HCT116 (cell line): Measurements from ENCODE around the gene SUGP2. TPM values are rescaled to one million over a fixed set of nuclear protein-coding genes. Genes with fewer than 3 reads are reported as not detected.

Experiments used
- ATAC-seq: fragments of 200-7000 bp; cut with Tn5 transposase; 2 replicates; pipeline ENCODE4 v1.9.1; 2020; ENCODE audit warnings: mild to moderate bottlenecking, moderate library complexity
- BruUV-seq: library from RNA; stranded (reverse); fragments of 400-500 nt; replicated peaks from 2 replicates; lab custom pipeline; 2021; lab: Mats Ljungman, UMichigan
- CTCF ChIA-PET: fragments of 300-600 bp; sonication (Branson Sonifier 250); formaldehyde crosslinking; loops from one replicate; lab custom pipeline; 2021; ENCODE audit warnings: antibody characterized with exemption; lab: Charles Lee
- POLR2A ChIA-PET: fragments of 300-600, 350-600 bp; sonication (Branson Sonifier 250); formaldehyde crosslinking; loops from one replicate; lab custom pipeline; 2021; ENCODE audit warnings: antibody characterized with exemption; lab: Charles Lee
- RAD21 ChIA-PET, 2 experiments: fragments of 300-600 bp; sonication (Branson Sonifier 250); formaldehyde crosslinking; loops; one replicate each; lab custom pipeline; 2023; ENCODE audit warnings: low total read pairs in 2 of 2; ENCODE audit not compliant: uncharacterized antibody in 2 of 2, unreplicated experiment in 2 of 2, low non-redundant PET in 1 of 2; lab: Charles Lee
- DNase-seq: peaks from one replicate; pipeline ENCODE4 v3.0.0-alpha.2; 2010; ENCODE audit warnings: low read depth, low spot score
- H2AFZ ChIP-seq: fragments of 200-600 bp; shearing (Covaris generic), sonication (generic); 2 replicates; pipeline ENCODE4 v1.6.1; 2017; ENCODE audit warnings: low read depth, mixed run types, mixed read lengths, antibody characterized with exemption, low read length; ENCODE audit not compliant: poor library complexity, severe bottlenecking
- H3K27ac ChIP-seq: 2 replicates; pipeline ENCODE4 v1.5.1; 2012; ENCODE audit warnings: low read depth, low read length
- H3K27me3 ChIP-seq: fragments of 200-600 bp; sonication (generic); 2 replicates; pipeline ENCODE4 v1.6.1; 2016; ENCODE audit warnings: mixed run types, low read length, mixed read lengths; ENCODE audit not compliant: insufficient read depth
- H3K36me3 ChIP-seq, 2 experiments: fragments of 200-500 bp in 1 of 2; fragments of 200-600 bp in 1 of 2; sonication (Bioruptor generic) in 1 of 2; sonication (generic) in 1 of 2; 2 replicates each; pipeline versions ENCODE4 v1.5.1 to v1.6.1; 2014 to 2016; ENCODE audit warnings: low read length in 2 of 2, inconsistent platforms in 1 of 2, mixed read lengths in 1 of 2, mixed run types in 1 of 2; ENCODE audit not compliant: insufficient read depth in 2 of 2, control insufficient read depth in 1 of 2
- H3K4me1 ChIP-seq, 2 experiments: fragments of 200-600 bp in 1 of 2; sonication (generic) in 1 of 2; 2 replicates each; pipeline versions ENCODE4 v1.5.1 to v1.6.1; 2012 to 2017; ENCODE audit warnings: low read length in 2 of 2, inconsistent platforms in 1 of 2, mild to moderate bottlenecking in 1 of 2, mixed read lengths in 1 of 2, mixed run types in 1 of 2, moderate library complexity in 1 of 2; ENCODE audit not compliant: insufficient read depth in 2 of 2, control insufficient read depth in 1 of 2
- H3K4me2 ChIP-seq: fragments of 200-600 bp; sonication (generic); 2 replicates; pipeline ENCODE4 v1.6.1; 2017; ENCODE audit warnings: mixed run types, low read length, mixed read lengths
- H3K4me3 ChIP-seq, 2 experiments: fragments of 200-600 bp in 1 of 2; sonication (generic) in 1 of 2; replicated peaks in 1 of 2; 2 replicates each; pipeline ENCODE4 v1.5.1; 2011 to 2016; ENCODE audit warnings: low read length in 2 of 2, control low read depth in 1 of 2, low read depth in 1 of 2, mild to moderate bottlenecking in 1 of 2, mixed read lengths in 1 of 2, mixed run types in 1 of 2
- H3K79me2 ChIP-seq: fragments of 200-600 bp; sonication (generic); 2 replicates; pipeline ENCODE4 v1.6.1; 2017; ENCODE audit warnings: mild to moderate bottlenecking, mixed run types, low read length, moderate library complexity, mixed read lengths; ENCODE audit not compliant: insufficient read depth
- H3K9ac ChIP-seq: fragments of 200-600 bp; sonication (generic); 2 replicates; pipeline ENCODE4 v1.6.1; 2016; ENCODE audit warnings: low read length, mixed read lengths
- H3K9me2 ChIP-seq: fragments of 200-600 bp; sonication (generic), shearing (Covaris generic); 2 replicates; pipeline ENCODE4 v1.6.1; 2017; ENCODE audit warnings: mixed run types, mild to moderate bottlenecking, moderate library complexity; ENCODE audit not compliant: insufficient read depth
- H3K9me3 ChIP-seq, 2 experiments: fragments of 200-500 bp in 1 of 2; fragments of 200-600 bp in 1 of 2; sonication (Bioruptor generic) in 1 of 2; sonication (generic) in 1 of 2; 2 replicates each; pipeline ENCODE4 v1.6.1; 2014 to 2017; ENCODE audit warnings: low read length in 2 of 2, mixed read lengths in 2 of 2, inconsistent platforms in 1 of 2, low read depth in 1 of 2, mild to moderate bottlenecking in 1 of 2, mixed run types in 1 of 2, moderate library complexity in 1 of 2; ENCODE audit not compliant: control insufficient read depth in 1 of 2, insufficient read depth in 1 of 2
- H4K20me1 ChIP-seq: fragments of 200-600 bp; sonication (generic), shearing (Covaris generic); 2 replicates; pipeline ENCODE4 v1.6.1; 2017; ENCODE audit warnings: mixed run types, mild to moderate bottlenecking, moderate library complexity; ENCODE audit not compliant: insufficient read depth
- CEBPB ChIP-seq: IDR thresholded peaks from 2 replicates; pipeline ENCODE4 v1.6.1; 2012; ENCODE audit warnings: low read depth
- CTCF ChIP-seq, 3 experiments: fragments of 200-600 bp in 1 of 3; sonication (generic) in 1 of 3; IDR thresholded peaks in 2 of 3; conservative IDR thresholded peaks in 1 of 3; 2 replicates each; pipeline ENCODE4 v1.5.1; 2012 to 2017; ENCODE audit warnings: low read depth in 2 of 3, low read length in 2 of 3, antibody characterized with exemption in 1 of 3, borderline replicate concordance in 1 of 3, control low read depth in 1 of 3, mild to moderate bottlenecking in 1 of 3, mixed read lengths in 1 of 3, mixed run types in 1 of 3, moderate library complexity in 1 of 3; ENCODE audit not compliant: insufficient read depth in 1 of 3
- EZH2 ChIP-seq: fragments of 200-600 bp; sonication (generic); IDR thresholded peaks from 2 replicates; pipeline ENCODE4 v1.6.1; 2017; ENCODE audit warnings: antibody characterized with exemption, mixed run types
- EZH2phosphoT487 ChIP-seq: fragments of 200-600 bp; IDR thresholded peaks from 2 replicates; pipeline ENCODE4 v1.6.1; 2018; ENCODE audit warnings: antibody characterized with exemption, borderline replicate concordance
- FOSL1 ChIP-seq: IDR thresholded peaks from 2 replicates; pipeline ENCODE4 v1.6.1; 2012; ENCODE audit warnings: low read depth
- JUND ChIP-seq: IDR thresholded peaks from 2 replicates; pipeline ENCODE4 v1.6.1; 2012
- POLR2A ChIP-seq: IDR thresholded peaks from 2 replicates; pipeline ENCODE4 v1.7.0; 2011; ENCODE audit warnings: borderline replicate concordance; ENCODE audit not compliant: insufficient read depth, insufficient read length; ENCODE audit errors: extremely low read depth
- POLR2AphosphoS5 ChIP-seq: IDR thresholded peaks from 2 replicates; pipeline ENCODE4 v1.6.1; 2011; ENCODE audit warnings: mild to moderate bottlenecking, low read depth, low read length, moderate library complexity
- RAD21 ChIP-seq: IDR thresholded peaks from 2 replicates; pipeline ENCODE4 v1.6.1; 2012; ENCODE audit warnings: low read depth, mild to moderate bottlenecking
- SIN3A ChIP-seq: IDR thresholded peaks from 2 replicates; pipeline ENCODE4 v1.6.1; 2012; ENCODE audit warnings: low read depth
- SP1 ChIP-seq: IDR thresholded peaks from 2 replicates; pipeline ENCODE4 v1.6.1; 2012; ENCODE audit warnings: low read depth
- SRF ChIP-seq: IDR thresholded peaks from 2 replicates; pipeline ENCODE4 v1.6.1; 2012; ENCODE audit warnings: low read depth
- TCF7L2 ChIP-seq: IDR thresholded peaks from 2 replicates; pipeline ENCODE4 v1.7.0; 2011; ENCODE audit warnings: borderline replicate concordance, inconsistent platforms; ENCODE audit not compliant: insufficient read depth, insufficient read length; ENCODE audit errors: extremely low read depth
- YY1 ChIP-seq: IDR thresholded peaks from 2 replicates; pipeline ENCODE4 v1.6.1; 2011; ENCODE audit warnings: low read length, low read depth, moderate library complexity, mild to moderate bottlenecking; ENCODE audit not compliant: insufficient replicate concordance; ENCODE audit errors: extremely low read depth
- ZNF274 ChIP-seq: fragments of 200-500 bp; sonication (Bioruptor generic); IDR thresholded peaks from 2 replicates; pipeline ENCODE4 v1.6.1; 2014; ENCODE audit warnings: mild to moderate bottlenecking, low read depth, low read length, inconsistent platforms
- intact Hi-C: fragments of 100-400 bp; cut with micrococcal nuclease; formaldehyde crosslinking; loops from 2 replicates; pipeline ENCODE4 v1.10.0; 2022
- total RNA-seq: library from RNA; stranded (reverse); gene quantifications from one replicate; pipeline ENCODE4 v1.2.1, GENCODE V29; 2021; ENCODE audit not compliant: unreplicated experiment
- TF ChIP-seq, protein P1 (sequence below): IDR thresholded peaks from 2 replicates; pipeline ENCODE4 v1.6.1; 2012

Gene SUGP2
- total RNA-seq, 1 experiment from 2014 or later: 82.4 TPM

- Histone ChIP-seq H3K4me1 (peaks cover 30 to 31% of the 10 kb centered on the region in 2 experiments), H3K4me3 (no peak overlapping the region), H3K27me3 (no peaks in the 10 kb centered on the region)
- RAD21 ChIA-PET: no interaction called here
- no peak for ATAC-seq
- TF ChIP-seq SRF: no peak
- no peak for TF ChIP-seq FOSL1
- TF ChIP-seq CTCF (IDR thresholded peaks at IDR 0.05 in 2 of 3, conservative IDR thresholded peaks at IDR 0.05 in 1 of 3; ENCODE audit: borderline replicate concordance in 1 of 3, insufficient read depth in 1 of 3, low read depth in 2 of 3, low read length in 2 of 3): no peak
- TF ChIP-seq POLR2A: no peak
- TF ChIP-seq CEBPB: no peak
- TF ChIP-seq JUND: no peak
- no peak for TF ChIP-seq SIN3A
- no peak for TF ChIP-seq RAD21
- TF ChIP-seq SP1: no peak
- no peak for TF ChIP-seq EZH2
- TF ChIP-seq, protein P1, sequence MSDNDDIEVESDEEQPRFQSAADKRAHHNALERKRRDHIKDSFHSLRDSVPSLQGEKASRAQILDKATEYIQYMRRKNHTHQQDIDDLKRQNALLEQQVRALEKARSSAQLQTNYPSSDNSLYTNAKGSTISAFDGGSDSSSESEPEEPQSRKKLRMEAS: no peak
- no peak for TF ChIP-seq YY1
- no peak for TF ChIP-seq ZNF274
- no peak for TF ChIP-seq POLR2AphosphoS5
- no peak for TF ChIP-seq EZH2phosphoT487
- no peak for TF ChIP-seq TCF7L2
- TF ChIP-seq, all 23 proteins: peak for 0
- POLR2A ChIA-PET: interaction anchor here (0.6 kb wide), 1 partner anchor 53 kb away, joined by 3 read pairs; the partner anchor contains the start of gene DDX49
- Histone ChIP-seq H3K4me2 (no peak overlapping the region), H3K36me3 (no peaks in the 10 kb centered on the region), H4K20me1 (no peaks in the 10 kb centered on the region), H3K9ac (no peak overlapping the region), H3K9me2 (no peaks in the 10 kb centered on the region), H3K27ac (no peak overlapping the region), H3K79me2 (no peaks in the 10 kb centered on the region), H2AFZ (no peak overlapping the region), H3K9me3 (no peaks in the 10 kb centered on the region)
- CTCF ChIA-PET: no interaction called here
- BruUV-seq: no TSS peak
- intact Hi-C loops: no loop called here
- no peak for DNase-seq
These were observed 61.0 kb downstream of the SUGP2 start for GRCh38 chr19:18972301-18972811.
